ENCODE measurements around the gene FRK. TPM values are rescaled to one million over a fixed set of nuclear protein-coding genes. Genes with fewer than 3 reads are reported as not detected.
"Not testable (repeated sequence)": the region's sequence is repeated elsewhere in the genome, so short reads cannot be mapped to it uniquely, and the experiment has no call there.

Gene FRK
- total RNA-seq, 2 experiments from 2014 or later: 0.13 to 0.46 TPM

DNA sequence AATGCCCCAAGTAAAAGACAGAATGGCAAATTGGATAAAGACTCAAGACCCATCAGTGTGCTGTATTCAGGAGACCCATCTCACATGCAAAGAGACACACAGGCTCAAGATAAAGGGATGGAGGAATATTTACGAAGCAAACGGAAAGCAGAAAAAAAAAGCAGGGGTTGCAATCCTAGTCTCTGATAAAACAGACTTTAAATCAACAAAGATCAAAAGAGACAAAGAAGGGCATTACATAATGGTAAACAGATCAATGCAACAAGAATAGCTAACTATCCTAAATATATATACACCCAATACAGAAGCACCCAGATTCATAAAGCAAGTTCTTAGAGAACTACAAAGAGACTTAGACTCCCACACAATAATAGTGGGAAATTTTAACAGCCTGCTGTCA lies 123.2 kb downstream of the FRK start:
- H2AFZ ChIP-seq (ENCODE audit: low read length); BruUV-seq (replicated peaks); DNase-seq (ENCODE audit: low spot score); H3K9me2 ChIP-seq (ENCODE audit: insufficient read depth, low read length); intact Hi-C loops (cut with micrococcal nuclease; ENCODE audit: unreplicated experiment); H3K27ac ChIP-seq (ENCODE audit: low read depth, low read length, poor library complexity, severe bottlenecking); H3K4me3 ChIP-seq (ENCODE audit: low read depth, low read length, poor library complexity, severe bottlenecking); H3K79me2 ChIP-seq (ENCODE audit: insufficient read depth, low read depth, low read length); CTCF ChIA-PET (ENCODE audit: unreplicated experiment); H3K36me3 ChIP-seq (ENCODE audit: insufficient read depth, low read length); POLR2A ChIA-PET; H3K4me1 ChIP-seq (ENCODE audit: insufficient read depth, low read length, poor library complexity, severe bottlenecking); H3K4me2 ChIP-seq (ENCODE audit: low read length); H3K9me3 ChIP-seq (ENCODE audit: low read length); H4K20me1 ChIP-seq (ENCODE audit: insufficient read depth, low read length): not testable (repeated sequence)

DNA sequence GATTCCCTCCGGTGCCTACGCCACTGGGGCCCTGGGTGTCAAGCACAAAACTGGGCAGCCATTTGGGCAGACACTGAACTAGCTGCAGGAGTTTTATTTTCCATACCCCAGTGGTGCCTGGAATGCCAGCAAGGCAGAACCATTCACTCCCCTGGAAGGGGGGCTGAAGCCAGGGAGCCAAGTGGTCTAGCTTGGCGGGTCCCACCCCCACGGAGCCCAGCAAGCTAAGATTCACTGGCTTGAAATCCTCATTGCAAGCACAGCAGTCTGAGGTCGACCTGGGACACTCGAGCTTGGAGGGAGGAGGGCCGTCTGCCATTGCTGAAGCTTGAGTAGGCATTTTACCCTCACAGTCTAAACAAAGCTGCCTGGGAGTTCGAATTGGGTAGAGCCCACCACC lies 125.3 kb downstream of the FRK start:
- Histone ChIP-seq H3K4me1 (ENCODE audit: insufficient read depth, low read length, poor library complexity, severe bottlenecking) (no peaks in the 10 kb centered on the region), H3K9me2 (ENCODE audit: insufficient read depth, low read length) (no peaks in the 10 kb centered on the region), H3K79me2 (ENCODE audit: insufficient read depth, low read depth, low read length) (no peaks in the 10 kb centered on the region), H3K27ac (ENCODE audit: low read depth, low read length, poor library complexity, severe bottlenecking) (no peak overlapping the region), H3K4me2 (ENCODE audit: low read length) (no peak overlapping the region), H3K36me3 (ENCODE audit: insufficient read depth, low read length) (no peaks in the 10 kb centered on the region), H3K9me3 (ENCODE audit: low read length) (no peaks in the 10 kb centered on the region), H2AFZ (ENCODE audit: low read length) (no peak overlapping the region), H4K20me1 (ENCODE audit: insufficient read depth, low read length) (no peaks in the 10 kb centered on the region), H3K4me3 (ENCODE audit: low read depth, low read length, poor library complexity, severe bottlenecking) (no peak overlapping the region)
- no peak for DNase-seq (ENCODE audit: low spot score)
- POLR2A ChIA-PET: interaction anchor here (1.7 kb wide), 1 partner anchor 106 kb away, joined by 6 read pairs; no protein-coding TSS in a partner anchor
- no TSS peak for BruUV-seq (replicated peaks)
- intact Hi-C loops (cut with micrococcal nuclease; ENCODE audit: unreplicated experiment): no loop called here
- CTCF ChIA-PET (ENCODE audit: unreplicated experiment): no interaction called here
- TF ChIP-seq CTCF (conservative IDR thresholded peaks at IDR 0.05; ENCODE audit: low read length) (no peak), EZH2phosphoT487 (IDR thresholded peaks at IDR 0.05; ENCODE audit: borderline replicate concordance, low read depth, low read length) (no peak)

- Histone ChIP-seq H2AFZ (ENCODE audit: low read length) (no peak overlapping the region), H4K20me1 (ENCODE audit: insufficient read depth, low read length) (no peaks in the 10 kb centered on the region), H3K27ac (ENCODE audit: low read depth, low read length, poor library complexity, severe bottlenecking) (no peak overlapping the region), H3K4me2 (ENCODE audit: low read length) (no peak overlapping the region), H3K4me3 (ENCODE audit: low read depth, low read length, poor library complexity, severe bottlenecking) (no peak overlapping the region), H3K9me3 (ENCODE audit: low read length) (no peaks in the 10 kb centered on the region), H3K4me1 (ENCODE audit: insufficient read depth, low read length, poor library complexity, severe bottlenecking) (no peaks in the 10 kb centered on the region), H3K79me2 (ENCODE audit: insufficient read depth, low read depth, low read length) (no peaks in the 10 kb centered on the region), H3K9me2 (ENCODE audit: insufficient read depth, low read length) (no peaks in the 10 kb centered on the region), H3K36me3 (ENCODE audit: insufficient read depth, low read length) (no peaks in the 10 kb centered on the region)
- ChIA-PET POLR2A (no interaction called here), CTCF (ENCODE audit: unreplicated experiment) (no interaction called here)
- TF ChIP-seq EZH2phosphoT487 (IDR thresholded peaks at IDR 0.05; ENCODE audit: borderline replicate concordance, low read depth, low read length) (no peak), CTCF (conservative IDR thresholded peaks at IDR 0.05; ENCODE audit: low read length) (no peak)
- BruUV-seq (replicated peaks): no TSS peak
- intact Hi-C loops (cut with micrococcal nuclease; ENCODE audit: unreplicated experiment): no loop called here
- DNase-seq (ENCODE audit: low spot score): no peak
Measured at GRCh38 chr6:115934829-115935228, 125.9 kb downstream of the FRK start.

Measured in OCI-LY7 (cell line).